Hepatocyte (in vitro differentiated cells): Measurements from ENCODE around the gene MAPKAP1.

Source experiments
- EZH2 ChIP-seq: fragments of 200-600 bp; sonication (generic); IDR thresholded peaks from 2 replicates; pipeline ENCODE4 v1.6.1; 2016; ENCODE audit warnings: antibody characterized with exemption, mild to moderate bottlenecking, borderline replicate concordance
- EZH2phosphoT487 ChIP-seq: fragments of 200-600 bp; sonication (generic); IDR thresholded peaks from one replicate; pipeline ENCODE4 v1.6.1; 2018; ENCODE audit warnings: antibody characterized with exemption, mild to moderate bottlenecking, low read depth, moderate library complexity; ENCODE audit not compliant: unreplicated experiment, severe bottlenecking
- TF ChIP-seq, protein P1 (sequence below): fragments of 200-600 bp; sonication (generic); IDR thresholded peaks from 2 replicates; pipeline ENCODE4 v1.5.1; 2016; ENCODE audit warnings: antibody characterized with exemption, mild to moderate bottlenecking; ENCODE audit not compliant: poor library complexity

DNA sequence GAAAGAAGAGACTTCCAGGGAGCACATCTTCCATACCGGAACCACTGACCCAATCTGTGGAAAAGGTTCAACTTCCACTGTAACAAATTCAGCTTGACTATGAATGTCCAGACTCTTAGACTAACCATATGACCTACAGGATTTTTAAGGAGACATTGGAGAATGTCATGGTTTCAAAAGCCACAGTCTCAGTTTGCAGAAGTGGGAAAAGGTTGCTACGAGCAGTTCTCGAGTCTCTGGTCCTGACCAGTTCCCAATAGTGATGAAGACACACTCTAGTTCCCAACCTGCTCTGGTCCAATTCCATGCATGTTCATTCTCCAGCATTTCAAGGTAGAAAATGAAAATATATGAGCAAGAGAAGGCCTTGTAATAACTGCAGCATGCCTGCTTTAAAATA lies 158.0 kb downstream of the MAPKAP1 start:
- TF ChIP-seq, protein P1, sequence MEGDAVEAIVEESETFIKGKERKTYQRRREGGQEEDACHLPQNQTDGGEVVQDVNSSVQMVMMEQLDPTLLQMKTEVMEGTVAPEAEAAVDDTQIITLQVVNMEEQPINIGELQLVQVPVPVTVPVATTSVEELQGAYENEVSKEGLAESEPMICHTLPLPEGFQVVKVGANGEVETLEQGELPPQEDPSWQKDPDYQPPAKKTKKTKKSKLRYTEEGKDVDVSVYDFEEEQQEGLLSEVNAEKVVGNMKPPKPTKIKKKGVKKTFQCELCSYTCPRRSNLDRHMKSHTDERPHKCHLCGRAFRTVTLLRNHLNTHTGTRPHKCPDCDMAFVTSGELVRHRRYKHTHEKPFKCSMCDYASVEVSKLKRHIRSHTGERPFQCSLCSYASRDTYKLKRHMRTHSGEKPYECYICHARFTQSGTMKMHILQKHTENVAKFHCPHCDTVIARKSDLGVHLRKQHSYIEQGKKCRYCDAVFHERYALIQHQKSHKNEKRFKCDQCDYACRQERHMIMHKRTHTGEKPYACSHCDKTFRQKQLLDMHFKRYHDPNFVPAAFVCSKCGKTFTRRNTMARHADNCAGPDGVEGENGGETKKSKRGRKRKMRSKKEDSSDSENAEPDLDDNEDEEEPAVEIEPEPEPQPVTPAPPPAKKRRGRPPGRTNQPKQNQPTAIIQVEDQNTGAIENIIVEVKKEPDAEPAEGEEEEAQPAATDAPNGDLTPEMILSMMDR: no peak
- TF ChIP-seq EZH2phosphoT487 (no peak), EZH2 (no peak)
